GM13976 (cell line): ENCODE results near the gene MBP.

ENCODE experiments used
- DNase-seq: peaks from one replicate; pipeline ENCODE4 v3.0.0; 2012; ENCODE audit warnings: low spot score
- in situ Hi-C: fragments of 300-500 bp; cut with MboI; formaldehyde crosslinking; loops from one replicate; pipeline ENCODE4 v1.12.0; 2022; ENCODE audit warnings: low sequenced_read_pairs, mixed read lengths, inconsistent platforms; ENCODE audit not compliant: unreplicated experiment
- TF ChIP-seq, protein P1 (sequence below): IDR thresholded peaks from 2 replicates; pipeline ENCODE4 v1.5.1; 2012; ENCODE audit warnings: borderline replicate concordance, mild to moderate bottlenecking; ENCODE audit not compliant: insufficient read depth; ENCODE audit errors: extremely low read depth, missing control alignments, control extremely low read depth

The MBP gene

DNA sequence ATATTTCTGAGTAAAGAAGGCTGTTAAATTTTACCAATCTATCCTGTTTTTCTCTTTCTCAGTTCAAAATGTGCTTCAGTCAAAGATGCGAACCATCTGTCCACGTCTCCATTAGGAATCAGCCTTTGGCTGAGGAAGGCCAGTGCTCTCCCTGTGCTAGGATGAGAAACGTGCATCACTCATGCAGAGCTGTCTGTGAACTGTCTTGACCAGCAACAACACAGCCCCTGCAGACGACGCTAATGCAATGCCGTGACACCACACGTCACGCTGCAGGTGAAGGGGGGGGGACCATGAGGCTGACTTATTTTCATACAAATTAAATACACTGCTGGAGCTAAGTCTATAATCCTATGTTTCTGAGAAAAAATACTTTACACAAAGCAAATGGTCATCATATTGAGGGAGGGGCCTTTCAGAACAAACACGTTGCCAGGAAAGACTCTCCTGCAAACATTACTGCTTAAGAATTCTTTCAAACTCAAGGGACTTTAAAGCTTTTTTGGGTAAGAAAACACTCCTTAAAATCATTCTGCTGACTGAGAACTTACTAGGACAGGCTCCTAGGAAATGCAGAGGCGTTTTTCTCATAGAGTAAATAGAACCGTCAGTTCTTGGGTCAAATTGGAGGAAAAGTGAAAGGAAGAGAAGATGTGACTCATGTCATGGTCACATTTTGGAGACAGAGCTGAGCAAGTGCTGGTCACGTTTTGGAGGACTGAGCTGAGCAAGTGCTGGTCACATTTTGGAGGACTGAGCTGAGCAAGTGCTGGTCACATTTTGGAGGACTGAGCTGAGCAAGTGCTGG, 97.0 kb downstream of the MBP start:
- TF ChIP-seq, protein P1, sequence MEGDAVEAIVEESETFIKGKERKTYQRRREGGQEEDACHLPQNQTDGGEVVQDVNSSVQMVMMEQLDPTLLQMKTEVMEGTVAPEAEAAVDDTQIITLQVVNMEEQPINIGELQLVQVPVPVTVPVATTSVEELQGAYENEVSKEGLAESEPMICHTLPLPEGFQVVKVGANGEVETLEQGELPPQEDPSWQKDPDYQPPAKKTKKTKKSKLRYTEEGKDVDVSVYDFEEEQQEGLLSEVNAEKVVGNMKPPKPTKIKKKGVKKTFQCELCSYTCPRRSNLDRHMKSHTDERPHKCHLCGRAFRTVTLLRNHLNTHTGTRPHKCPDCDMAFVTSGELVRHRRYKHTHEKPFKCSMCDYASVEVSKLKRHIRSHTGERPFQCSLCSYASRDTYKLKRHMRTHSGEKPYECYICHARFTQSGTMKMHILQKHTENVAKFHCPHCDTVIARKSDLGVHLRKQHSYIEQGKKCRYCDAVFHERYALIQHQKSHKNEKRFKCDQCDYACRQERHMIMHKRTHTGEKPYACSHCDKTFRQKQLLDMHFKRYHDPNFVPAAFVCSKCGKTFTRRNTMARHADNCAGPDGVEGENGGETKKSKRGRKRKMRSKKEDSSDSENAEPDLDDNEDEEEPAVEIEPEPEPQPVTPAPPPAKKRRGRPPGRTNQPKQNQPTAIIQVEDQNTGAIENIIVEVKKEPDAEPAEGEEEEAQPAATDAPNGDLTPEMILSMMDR: no peak
- no peak for DNase-seq
- in situ Hi-C loops: no loop called here

DNA sequence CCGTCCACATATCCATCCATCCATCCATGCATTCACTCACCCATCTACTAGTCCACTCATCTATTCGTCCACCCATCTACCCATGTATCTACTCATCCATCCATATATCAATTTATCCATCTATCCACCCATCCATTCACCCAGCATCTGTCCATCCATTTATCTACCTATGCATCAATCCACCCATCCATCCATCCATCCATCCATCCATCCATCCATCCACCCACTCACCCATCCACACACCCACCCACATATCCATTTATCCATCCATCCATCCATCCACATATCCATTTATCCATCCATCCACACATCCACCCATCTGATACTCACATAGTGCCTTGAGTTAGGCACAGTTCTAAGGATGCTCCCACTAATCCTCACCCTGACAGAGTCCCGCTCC, 99.0 kb downstream of the MBP start:
- no peak for DNase-seq
- TF ChIP-seq, protein P1: no peak
- in situ Hi-C loops: no loop called here

DNA sequence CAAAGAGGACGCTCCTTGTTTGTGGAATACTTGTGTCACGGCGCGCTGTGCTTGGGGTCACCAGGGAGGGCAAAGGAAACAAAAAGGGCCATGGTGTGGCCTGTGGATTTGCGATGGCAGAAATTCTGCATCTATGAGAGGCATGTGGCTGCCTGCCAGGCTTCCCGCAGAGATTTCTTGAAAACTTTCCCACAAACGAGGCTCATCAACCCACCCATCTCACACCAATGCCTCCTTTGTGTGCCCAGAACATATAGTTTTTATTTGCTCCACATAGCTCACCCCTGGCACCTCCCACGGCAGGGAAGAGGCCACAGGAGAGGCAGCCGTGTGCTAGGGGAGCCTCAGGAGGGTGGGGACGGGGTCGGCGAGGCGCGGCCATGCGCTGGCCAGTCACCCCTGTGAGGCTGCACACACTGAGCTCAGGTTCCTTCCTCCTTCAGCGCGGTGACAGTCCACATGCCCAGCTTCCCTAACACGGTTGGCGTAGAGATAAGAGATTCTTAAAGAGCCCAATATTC, 100.3 kb downstream of the MBP start:
- in situ Hi-C loops: no loop called here
- TF ChIP-seq, protein P1: no peak
- DNase-seq: no peak

DNA sequence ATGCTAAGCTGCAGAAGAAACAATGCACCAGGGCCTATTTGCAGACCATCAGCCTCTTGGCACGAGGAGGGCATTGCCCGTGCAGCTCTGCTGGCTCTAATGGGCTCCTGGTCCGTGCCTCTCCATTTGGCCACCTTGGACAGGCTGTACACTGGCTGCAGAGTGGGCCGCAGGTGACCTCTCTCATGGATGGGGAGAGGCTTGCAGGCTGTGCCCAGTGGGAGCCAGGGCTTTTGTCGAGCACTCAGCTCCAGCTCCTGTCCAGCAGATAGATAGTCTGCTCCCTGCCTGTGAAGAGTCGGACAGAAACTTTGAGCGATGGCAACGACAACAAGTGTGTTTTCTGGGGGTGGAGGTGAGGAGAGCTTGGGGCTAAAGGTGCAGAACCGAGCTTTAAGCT, 100.9 kb downstream of the MBP start:
- in situ Hi-C loops: no loop called here
- TF ChIP-seq, protein P1: no peak

DNA sequence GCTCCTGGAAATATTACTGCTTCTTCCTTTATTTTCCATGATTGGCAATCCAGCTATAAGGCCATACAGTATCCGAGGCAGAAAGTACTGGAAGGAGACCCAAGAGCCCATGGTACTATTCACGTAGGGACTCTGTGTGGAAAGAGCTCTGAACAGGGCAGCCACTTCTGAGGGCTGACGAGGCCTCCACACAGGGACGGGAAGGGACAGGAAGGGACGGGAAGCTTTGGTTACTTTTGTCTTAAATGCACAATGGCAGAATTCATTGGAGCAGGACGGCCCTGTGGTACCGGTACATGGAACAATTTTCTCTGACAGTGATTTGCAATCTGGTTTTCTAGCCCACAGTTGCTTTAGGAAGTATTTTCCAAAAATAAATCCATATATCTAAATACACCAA, 102.4 kb downstream of the MBP start:
- no peak for DNase-seq
- in situ Hi-C loops: no loop called here
- TF ChIP-seq, protein P1: no peak

More for the DNA sequence above, 100.9 kb downstream of the MBP start:
- no peak for DNase-seq

DNA sequence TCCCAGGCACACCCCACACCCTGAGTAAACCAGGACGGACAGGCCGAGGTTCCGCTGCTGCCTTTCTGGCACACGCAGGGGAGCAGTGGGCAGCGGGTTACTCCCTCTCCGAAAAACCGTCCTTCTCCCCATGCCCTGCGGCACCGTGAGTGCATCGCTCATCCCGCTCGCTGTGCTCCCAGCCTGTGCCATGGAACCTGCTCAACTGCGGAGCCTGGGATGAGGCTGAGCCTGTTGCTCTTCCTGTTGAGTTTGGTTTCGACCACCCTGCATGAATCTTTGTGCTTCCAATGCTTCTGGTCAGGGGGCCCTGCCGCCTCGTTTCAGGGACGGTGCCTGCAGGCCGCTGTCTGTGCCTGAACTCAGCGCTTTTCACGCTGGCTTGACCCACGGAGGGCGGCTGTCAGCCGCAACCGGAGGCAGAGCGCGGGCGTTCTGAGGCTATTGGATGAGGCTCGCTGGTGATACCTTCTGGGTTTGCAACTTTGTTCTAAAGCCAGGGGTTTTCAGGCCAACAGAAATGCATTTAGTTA, 106.7 kb downstream of the MBP start:
- TF ChIP-seq, protein P1: no peak
- in situ Hi-C loops: no loop called here
- no peak for DNase-seq
